ENCODE measurements around the gene MPPED1.

MPPED1 gene

GRCh38 chr22:43381693-43382092, 30.1 kb upstream of the MPPED1 start:
- no peaks in the 10 kb centered on the region for H3K9me2 ChIP-seq (replicated peaks; ENCODE audit: insufficient read depth, low read length)

GRCh38 chr22:43384863-43385262, 27.0 kb upstream of the MPPED1 start:
- no peaks in the 10 kb centered on the region for H3K79me2 ChIP-seq (ENCODE audit: insufficient read depth, low read length)
- H3K9me3 ChIP-seq (ENCODE audit: insufficient read depth, low read length): no peaks in the 10 kb centered on the region
- no peaks in the 10 kb centered on the region for H3K27me3 ChIP-seq (ENCODE audit: low read length)
- H3K4me2 ChIP-seq (ENCODE audit: low read depth, low read length, poor library complexity, severe bottlenecking): no peak overlapping the region
- H3K4me3 ChIP-seq (ENCODE audit: insufficient read depth, low read length, poor library complexity, severe bottlenecking): no peak overlapping the region
- H3K9me2 ChIP-seq (replicated peaks; ENCODE audit: insufficient read depth, low read length): no peaks in the 10 kb centered on the region
- no peak overlapping the region for H3K27ac ChIP-seq (ENCODE audit: low read depth, low read length)
- no peaks in the 10 kb centered on the region for H3K36me3 ChIP-seq (ENCODE audit: low read length)
- H2AFZ ChIP-seq (ENCODE audit: low read depth, low read length, severe bottlenecking): no peak overlapping the region
- TF ChIP-seq EZH2phosphoT487 (conservative IDR thresholded peaks at IDR 0.05; ENCODE audit: low read length): no peak
- no peak for TF ChIP-seq CTCF (IDR thresholded peaks at IDR 0.05; ENCODE audit: insufficient read depth, low read length, poor library complexity, severe bottlenecking)
- H3K9ac ChIP-seq (ENCODE audit: low read length): no peak overlapping the region
- H3F3A ChIP-seq (ENCODE audit: insufficient read depth): no peaks in the 10 kb centered on the region
- H4K20me1 ChIP-seq (ENCODE audit: low read depth, low read length): no peaks in the 10 kb centered on the region

More at GRCh38 chr22:43381693-43382092, 30.1 kb upstream of the MPPED1 start:
- no peaks in the 10 kb centered on the region for H3K9me3 ChIP-seq (ENCODE audit: insufficient read depth, low read length)
- no peaks in the 10 kb centered on the region for H4K20me1 ChIP-seq (ENCODE audit: low read depth, low read length)
- H3K79me2 ChIP-seq (ENCODE audit: insufficient read depth, low read length): no peaks in the 10 kb centered on the region
- H3K9ac ChIP-seq (ENCODE audit: low read length): no peak overlapping the region
- H3K4me3 ChIP-seq (ENCODE audit: insufficient read depth, low read length, poor library complexity, severe bottlenecking): no peak overlapping the region
- H3F3A ChIP-seq (ENCODE audit: insufficient read depth): no peaks in the 10 kb centered on the region
- no peak for TF ChIP-seq EZH2phosphoT487 (conservative IDR thresholded peaks at IDR 0.05; ENCODE audit: low read length)
- TF ChIP-seq CTCF (IDR thresholded peaks at IDR 0.05; ENCODE audit: insufficient read depth, low read length, poor library complexity, severe bottlenecking): no peak
- H2AFZ ChIP-seq (ENCODE audit: low read depth, low read length, severe bottlenecking): no peak overlapping the region
- H3K4me2 ChIP-seq (ENCODE audit: low read depth, low read length, poor library complexity, severe bottlenecking): no peak overlapping the region
- H3K27me3 ChIP-seq (ENCODE audit: low read length): no peaks in the 10 kb centered on the region
- H3K27ac ChIP-seq (ENCODE audit: low read depth, low read length): no peak overlapping the region
- H3K36me3 ChIP-seq (ENCODE audit: low read length): no peaks in the 10 kb centered on the region

- Histone ChIP-seq H3K79me2 (ENCODE audit: insufficient read depth, low read length) (no peaks in the 10 kb centered on the region), H3K4me3 (ENCODE audit: insufficient read depth, low read length, poor library complexity, severe bottlenecking) (no peak overlapping the region), H3K27me3 (ENCODE audit: low read length) (no peaks in the 10 kb centered on the region), H3K9ac (ENCODE audit: low read length) (no peak overlapping the region), H3K27ac (ENCODE audit: low read depth, low read length) (no peak overlapping the region), H3K4me2 (ENCODE audit: low read depth, low read length, poor library complexity, severe bottlenecking) (no peak overlapping the region), H4K20me1 (ENCODE audit: low read depth, low read length) (no peaks in the 10 kb centered on the region), H3K36me3 (ENCODE audit: low read length) (no peaks in the 10 kb centered on the region), H3F3A (ENCODE audit: insufficient read depth) (no peaks in the 10 kb centered on the region), H2AFZ (ENCODE audit: low read depth, low read length, severe bottlenecking) (no peak overlapping the region), H3K9me3 (ENCODE audit: insufficient read depth, low read length) (no peaks in the 10 kb centered on the region), H3K9me2 (replicated peaks; ENCODE audit: insufficient read depth, low read length) (no peaks in the 10 kb centered on the region)
- TF ChIP-seq EZH2phosphoT487 (conservative IDR thresholded peaks at IDR 0.05; ENCODE audit: low read length): no peak
- TF ChIP-seq CTCF (IDR thresholded peaks at IDR 0.05; ENCODE audit: insufficient read depth, low read length, poor library complexity, severe bottlenecking): peak; percentile 81
These were observed 25.8 kb upstream of the MPPED1 start for GRCh38 chr22:43385770-43386641.

Measured in SU-DHL-6 (cell line).